ENCODE measurements around the gene PDE8A. TPM values are rescaled to one million over a fixed set of nuclear protein-coding genes. Genes with fewer than 3 reads are reported as not detected.

PDE8A gene
- total and polyA plus RNA-seq, 2 donors (not counting 3 experiments of a cell fraction or from before 2014, with no cell fraction given), result 21.3 to 45.7 TPM

DNA sequence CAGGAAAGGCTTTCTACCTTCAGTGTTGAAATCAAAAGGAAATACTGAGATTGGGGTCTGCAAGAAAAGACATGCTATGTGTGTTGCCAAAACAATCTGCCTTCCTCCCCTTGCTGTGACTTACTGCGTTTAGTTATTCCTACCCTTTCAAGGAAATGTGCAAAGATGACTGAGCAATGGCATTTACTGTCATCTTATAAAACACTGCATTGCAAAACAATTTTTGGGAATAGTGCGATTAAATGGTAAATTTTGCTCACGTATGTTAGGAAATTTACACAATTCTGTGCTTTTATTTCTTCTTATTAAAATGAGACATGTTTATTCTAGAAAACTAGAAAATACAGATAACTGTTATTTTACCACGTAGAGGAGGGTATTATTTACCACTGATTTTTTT lies 45.8 kb downstream of the PDE8A start:
- H2AFZ ChIP-seq (ENCODE audit: low read depth, low read length), result no peak overlapping the region
- POLR2A ChIA-PET, result no interaction called here
- no peaks in the 10 kb centered on the region for H3K36me3 ChIP-seq (ENCODE audit: control insufficient read depth in 2 of 2, extremely low read depth in 1 of 2, insufficient read depth in 2 of 2, low read length in 2 of 2)
- H3K9me1 ChIP-seq (replicated peaks; ENCODE audit: control insufficient read depth, extremely low read depth, insufficient read depth, low read length), result no peaks in the 10 kb centered on the region
- H3K4me2 ChIP-seq (ENCODE audit: insufficient read depth, low read length), result no peak overlapping the region
- H3K27me3 ChIP-seq (ENCODE audit: control insufficient read depth in 2 of 2, insufficient read depth in 2 of 2, low read length in 2 of 2), result no peaks in the 10 kb centered on the region
- no peaks in the 10 kb centered on the region for H3K9me3 ChIP-seq (replicated peaks; ENCODE audit: control insufficient read depth, insufficient read depth, low read length)
- H3K27ac ChIP-seq (ENCODE audit: insufficient read depth, low read depth, low read length), result no peak overlapping the region
- TF ChIP-seq JUN (IDR thresholded peaks at IDR 0.05; ENCODE audit: borderline replicate concordance, insufficient read depth, insufficient read length, low read depth) (no peak), POLR2AphosphoS5 (IDR thresholded peaks at IDR 0.05; ENCODE audit: insufficient read depth, low read depth, low read length) (no peak), GATA2 (IDR thresholded peaks at IDR 0.05; ENCODE audit: insufficient read depth, insufficient read length, low read depth, low read length) (no peak), POLR2A (IDR thresholded peaks at IDR 0.05; ENCODE audit: low read depth, low read length) (no peak), FOS (IDR thresholded peaks at IDR 0.05; ENCODE audit: borderline replicate concordance, insufficient read depth, low read length) (no peak), MYC (IDR thresholded peaks at IDR 0.05; ENCODE audit: low read depth, low read length) (no peak), EZH2 (IDR thresholded peaks at IDR 0.05; ENCODE audit: borderline replicate concordance, low read depth, low read length, severe bottlenecking) (no peak)
- TF ChIP-seq, protein P1, sequence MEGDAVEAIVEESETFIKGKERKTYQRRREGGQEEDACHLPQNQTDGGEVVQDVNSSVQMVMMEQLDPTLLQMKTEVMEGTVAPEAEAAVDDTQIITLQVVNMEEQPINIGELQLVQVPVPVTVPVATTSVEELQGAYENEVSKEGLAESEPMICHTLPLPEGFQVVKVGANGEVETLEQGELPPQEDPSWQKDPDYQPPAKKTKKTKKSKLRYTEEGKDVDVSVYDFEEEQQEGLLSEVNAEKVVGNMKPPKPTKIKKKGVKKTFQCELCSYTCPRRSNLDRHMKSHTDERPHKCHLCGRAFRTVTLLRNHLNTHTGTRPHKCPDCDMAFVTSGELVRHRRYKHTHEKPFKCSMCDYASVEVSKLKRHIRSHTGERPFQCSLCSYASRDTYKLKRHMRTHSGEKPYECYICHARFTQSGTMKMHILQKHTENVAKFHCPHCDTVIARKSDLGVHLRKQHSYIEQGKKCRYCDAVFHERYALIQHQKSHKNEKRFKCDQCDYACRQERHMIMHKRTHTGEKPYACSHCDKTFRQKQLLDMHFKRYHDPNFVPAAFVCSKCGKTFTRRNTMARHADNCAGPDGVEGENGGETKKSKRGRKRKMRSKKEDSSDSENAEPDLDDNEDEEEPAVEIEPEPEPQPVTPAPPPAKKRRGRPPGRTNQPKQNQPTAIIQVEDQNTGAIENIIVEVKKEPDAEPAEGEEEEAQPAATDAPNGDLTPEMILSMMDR (IDR thresholded peaks at IDR 0.05; ENCODE audit: extremely low read depth in 1 of 2, insufficient read depth in 1 of 2, low read depth in 1 of 2, low read length in 2 of 2), result no peak
- TF ChIP-seq, protein P2, sequence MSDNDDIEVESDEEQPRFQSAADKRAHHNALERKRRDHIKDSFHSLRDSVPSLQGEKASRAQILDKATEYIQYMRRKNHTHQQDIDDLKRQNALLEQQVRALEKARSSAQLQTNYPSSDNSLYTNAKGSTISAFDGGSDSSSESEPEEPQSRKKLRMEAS (IDR thresholded peaks at IDR 0.05; ENCODE audit: insufficient read depth, insufficient read length), result no peak
- DNase-seq (ENCODE audit: low read depth, low spot score) (no peak), FAIRE-seq (no peak)
- peaks cover 48% of the 10 kb centered on the region for H3K79me2 ChIP-seq (ENCODE audit: control insufficient read depth, insufficient read depth, low read length)
- intact Hi-C loops (cut with micrococcal nuclease) (loop anchor here (5.0 kb wide), 1 partner anchor 45 kb away; the partner anchor contains the start of gene PDE8A), dilution Hi-C loops (cut with MboI; ENCODE audit: extremely low pct_ligation_motif_present, low sequenced_read_pairs) (no loop called here)
- no TSS peak for BruUV-seq (replicated peaks)
- peaks cover 45% of the 10 kb centered on the region for H3K4me1 ChIP-seq (ENCODE audit: control insufficient read depth, extremely low read depth, insufficient read depth, low read length)
- no peak overlapping the region for H3K9ac ChIP-seq (replicated peaks; ENCODE audit: extremely low read depth, insufficient read depth, low read length)
- CTCF ChIA-PET, result no interaction called here
- no peaks in the 10 kb centered on the region for H4K20me1 ChIP-seq (replicated peaks; ENCODE audit: control insufficient read depth, extremely low read depth, insufficient read depth, low read length)
- H3K4me3 ChIP-seq (replicated peaks in 1 of 3; ENCODE audit: insufficient read depth in 1 of 3, low read depth in 1 of 3, low read length in 3 of 3), result no peak overlapping the region
